Measurements from ENCODE around the gene IL37.
"Not testable (repeated sequence)": the region's sequence is repeated elsewhere in the genome, so short reads cannot be mapped to it uniquely, and the experiment has no call there.

Gene IL37

DNA sequence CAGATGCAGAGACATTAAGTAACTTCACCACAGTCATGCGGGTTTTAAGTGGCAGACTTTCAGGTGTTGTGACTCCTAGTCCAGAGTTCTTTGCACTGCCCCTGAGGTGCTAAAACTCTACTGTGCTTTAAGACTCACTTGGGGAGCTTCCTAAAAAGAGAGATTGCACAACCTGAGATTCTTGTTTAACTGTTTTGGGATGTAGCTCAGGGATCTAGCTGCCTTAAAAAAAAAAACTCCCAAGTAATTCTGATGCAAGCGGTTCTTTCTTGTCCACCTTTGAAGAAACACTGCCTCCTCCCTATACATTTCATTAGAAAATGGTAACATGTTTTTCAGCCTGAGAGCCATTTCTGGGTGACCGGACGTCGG is 13.0 kb downstream of the IL37 start:
- no peak for DNase-seq

DNA sequence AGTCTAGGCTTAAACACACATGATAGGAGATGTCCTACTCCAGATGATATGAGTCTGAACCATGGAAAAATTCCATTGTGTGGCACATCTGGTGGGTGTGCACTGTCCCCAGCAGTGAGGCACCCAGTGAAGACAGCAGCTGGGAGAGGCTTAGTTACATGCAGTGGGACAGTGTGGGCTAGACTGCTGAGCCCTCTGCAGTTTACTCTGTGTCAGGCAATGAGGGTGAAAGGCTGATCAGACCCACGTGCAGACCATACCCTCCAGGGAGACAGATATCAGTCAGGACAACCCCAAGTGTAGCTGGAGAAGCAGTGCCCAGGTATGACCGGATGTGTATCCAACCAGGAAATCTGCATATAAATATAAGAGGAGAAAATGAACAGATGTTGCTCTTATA is 13.4 kb downstream of the IL37 start:
- DNase-seq, result no peak

DNA sequence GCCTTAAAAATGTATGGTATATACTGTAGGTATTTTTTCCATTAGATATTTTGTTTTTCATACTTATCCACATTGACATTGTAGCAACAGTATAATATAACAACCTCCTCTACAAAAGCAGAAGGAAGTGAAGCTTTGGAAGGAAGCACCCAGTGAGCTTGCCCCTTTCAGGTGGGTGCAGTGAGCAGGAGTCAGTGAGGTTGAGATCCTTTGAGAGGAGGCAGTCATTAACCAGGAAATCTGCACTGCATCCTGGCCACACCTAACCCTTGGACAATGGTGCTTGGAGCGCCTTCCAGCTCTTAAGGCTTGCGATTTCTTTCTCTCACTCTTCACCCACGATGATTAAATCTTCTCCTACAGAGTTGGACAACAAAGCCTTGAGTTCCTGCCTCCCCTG is 13.9 kb downstream of the IL37 start:
- DNase-seq, result no peak

DNA sequence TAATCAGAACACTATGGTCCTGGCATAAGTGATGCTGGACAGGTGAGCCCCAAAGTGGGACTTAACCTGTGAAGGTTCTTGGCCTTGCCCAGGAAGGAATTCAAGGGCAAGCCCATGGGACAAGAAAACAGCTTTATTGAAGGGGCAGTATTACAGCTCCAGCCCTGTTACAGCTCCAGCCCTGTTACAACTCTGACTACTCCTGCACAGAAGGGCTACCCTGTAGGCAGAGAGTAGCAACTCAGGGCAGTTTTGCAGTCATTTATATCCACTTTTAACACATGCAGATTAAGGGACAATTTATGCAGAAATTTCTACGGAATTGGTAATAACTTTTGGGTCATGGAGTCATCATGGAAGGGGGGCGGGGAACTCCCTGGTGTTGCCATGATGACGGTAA is 15.7 kb downstream of the IL37 start:
- DNase-seq, result no peak

DNA sequence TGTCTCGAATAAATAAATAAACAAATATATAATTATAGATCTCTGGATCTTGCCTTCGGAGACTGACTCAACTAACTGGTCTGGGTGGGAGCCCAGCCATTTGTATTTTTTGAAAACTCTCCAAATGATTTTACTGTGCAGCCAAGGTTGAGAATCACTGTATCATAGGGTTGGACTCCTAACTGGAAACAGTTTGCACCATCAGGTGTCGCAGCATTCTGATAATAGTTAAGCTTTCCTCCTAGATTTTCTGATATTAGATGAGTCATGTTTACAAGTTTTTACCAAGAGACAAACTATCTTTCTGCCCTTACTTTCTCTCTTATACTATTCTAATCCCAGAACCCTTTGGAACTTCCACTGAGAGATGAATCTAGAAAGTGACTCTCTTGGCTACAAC is 16.8 kb downstream of the IL37 start:
- DNase-seq, result no peak

DNA sequence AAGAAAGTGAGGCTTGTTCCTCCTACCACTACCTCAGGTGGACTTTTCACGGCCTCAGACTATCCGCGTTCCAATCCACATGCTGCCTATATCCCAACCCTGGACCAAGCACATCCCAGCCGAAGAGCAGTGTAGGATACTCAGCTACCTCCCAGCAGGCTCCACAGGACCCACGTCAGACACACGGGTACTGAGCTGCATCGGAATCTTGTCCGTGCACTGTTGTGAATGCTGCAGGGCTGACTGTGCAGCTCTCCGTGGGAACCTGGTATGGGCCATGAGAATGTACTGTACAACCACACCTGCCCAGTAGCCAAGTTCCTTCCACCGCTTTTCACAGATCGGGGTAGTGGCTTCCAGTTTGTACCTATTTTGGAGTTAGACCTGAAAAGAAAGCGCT is 22.3 kb downstream of the IL37 start:
- no peak for DNase-seq

DNA sequence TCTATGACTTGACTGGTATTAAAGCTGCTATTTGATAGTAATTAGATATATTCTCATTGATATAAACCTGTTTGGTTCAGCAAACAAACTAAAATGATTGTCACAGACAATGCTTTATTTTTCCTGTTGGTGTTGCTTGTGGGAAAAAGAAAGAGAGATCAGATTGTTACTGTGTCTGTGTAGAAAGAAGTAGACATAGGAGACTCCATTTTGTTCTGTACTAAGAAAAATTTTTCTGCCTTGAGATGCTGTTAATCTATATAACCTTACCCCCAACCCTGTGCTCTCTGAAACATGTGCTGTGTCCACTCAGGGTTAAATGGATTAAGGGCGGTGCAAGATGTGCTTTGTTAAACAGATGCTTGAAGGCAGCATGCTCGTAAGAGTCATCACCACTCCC is 23.2 kb downstream of the IL37 start:
- not testable (repeated sequence) for DNase-seq

DNA sequence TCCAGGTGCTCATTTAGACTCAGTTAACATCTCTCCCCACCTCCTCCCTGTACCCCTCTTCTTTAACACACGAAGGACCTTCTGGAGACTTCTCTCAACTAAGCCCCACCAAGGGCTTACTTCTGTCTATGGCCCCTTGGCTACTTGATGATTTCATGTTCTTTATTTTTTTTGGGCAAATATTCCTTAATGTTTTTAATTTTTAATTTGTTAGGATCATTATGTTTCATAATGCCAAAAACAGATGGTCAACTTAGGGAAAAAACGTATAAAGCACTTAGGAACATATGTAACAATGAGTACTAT is 25.9 kb downstream of the IL37 start:
- DNase-seq, result no peak

DNA sequence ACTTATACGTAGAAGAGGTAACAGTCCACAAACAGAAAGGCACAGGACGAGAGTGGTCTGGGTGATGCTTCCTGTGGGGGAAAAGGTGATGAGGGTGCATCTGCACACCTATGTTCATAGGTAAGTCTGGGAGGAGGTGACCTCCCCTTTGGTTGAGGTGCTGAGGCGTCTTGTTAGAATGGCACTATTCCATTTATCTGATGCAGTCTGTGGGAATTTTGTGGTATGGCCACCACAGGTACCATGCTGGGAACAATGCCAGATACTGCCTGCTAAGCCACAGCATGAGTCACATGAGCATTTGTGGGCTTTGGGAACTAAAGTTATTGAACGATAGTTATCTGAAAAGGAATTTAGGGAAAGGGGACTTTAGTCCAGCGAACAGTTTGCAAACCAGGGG is 27.9 kb downstream of the IL37 start:
- DNase-seq, result no peak

DNA sequence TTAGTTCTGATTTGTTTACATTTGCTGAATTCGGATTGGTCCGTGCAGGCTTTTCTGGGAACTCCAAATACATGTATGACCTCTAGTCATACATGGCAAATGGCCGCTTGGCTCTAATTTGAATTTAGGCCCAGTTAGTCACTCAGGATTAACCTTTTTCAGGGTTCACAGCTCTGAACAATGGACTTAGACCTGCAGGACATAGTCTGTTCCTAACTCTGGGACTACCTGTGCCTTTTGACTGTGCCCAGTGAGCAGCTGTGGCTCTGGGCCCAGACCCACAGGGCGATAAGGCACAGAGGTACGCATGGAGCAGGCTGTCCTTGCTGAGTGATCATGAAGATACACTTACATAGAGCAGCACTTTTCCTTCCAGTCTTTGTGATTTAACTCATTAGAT is 28.5 kb downstream of the IL37 start:
- DNase-seq, result no peak

DNA sequence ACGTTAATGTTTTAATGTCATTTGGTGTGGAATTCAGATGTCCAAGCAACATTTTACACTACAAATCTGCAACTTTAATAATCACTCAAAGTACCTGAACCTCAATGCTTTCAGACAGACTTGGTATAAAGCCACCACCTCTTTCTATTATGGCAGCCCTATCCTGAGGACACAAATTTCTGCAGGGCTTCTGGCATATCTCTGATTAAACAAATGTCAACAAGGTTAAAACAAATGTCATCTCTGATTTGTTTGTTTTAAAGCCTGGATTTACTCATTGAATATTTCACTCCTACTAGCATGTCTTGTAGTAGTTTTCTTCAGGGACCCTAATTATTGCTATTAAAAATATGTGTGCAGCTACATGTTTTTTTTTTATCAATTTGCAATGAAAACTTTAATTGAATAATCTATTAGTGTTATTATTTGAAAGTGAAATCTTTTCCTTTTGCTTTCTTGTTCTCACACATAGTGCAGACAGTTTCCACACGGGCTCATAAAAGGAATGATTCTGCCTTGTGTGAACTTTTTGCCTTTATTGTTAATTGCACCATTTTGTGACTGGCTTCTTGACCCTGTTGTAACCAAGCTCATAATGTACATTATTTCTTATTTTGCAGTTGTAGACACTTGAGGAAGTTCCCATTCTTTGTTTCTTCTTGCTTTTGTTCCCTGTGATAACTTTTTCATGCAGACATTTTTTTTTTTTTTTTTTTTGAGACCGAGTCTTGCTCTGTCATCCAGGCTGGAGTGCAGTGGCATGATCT is 30.1 kb downstream of the IL37 start:
- DNase-seq, result no peak

DNA sequence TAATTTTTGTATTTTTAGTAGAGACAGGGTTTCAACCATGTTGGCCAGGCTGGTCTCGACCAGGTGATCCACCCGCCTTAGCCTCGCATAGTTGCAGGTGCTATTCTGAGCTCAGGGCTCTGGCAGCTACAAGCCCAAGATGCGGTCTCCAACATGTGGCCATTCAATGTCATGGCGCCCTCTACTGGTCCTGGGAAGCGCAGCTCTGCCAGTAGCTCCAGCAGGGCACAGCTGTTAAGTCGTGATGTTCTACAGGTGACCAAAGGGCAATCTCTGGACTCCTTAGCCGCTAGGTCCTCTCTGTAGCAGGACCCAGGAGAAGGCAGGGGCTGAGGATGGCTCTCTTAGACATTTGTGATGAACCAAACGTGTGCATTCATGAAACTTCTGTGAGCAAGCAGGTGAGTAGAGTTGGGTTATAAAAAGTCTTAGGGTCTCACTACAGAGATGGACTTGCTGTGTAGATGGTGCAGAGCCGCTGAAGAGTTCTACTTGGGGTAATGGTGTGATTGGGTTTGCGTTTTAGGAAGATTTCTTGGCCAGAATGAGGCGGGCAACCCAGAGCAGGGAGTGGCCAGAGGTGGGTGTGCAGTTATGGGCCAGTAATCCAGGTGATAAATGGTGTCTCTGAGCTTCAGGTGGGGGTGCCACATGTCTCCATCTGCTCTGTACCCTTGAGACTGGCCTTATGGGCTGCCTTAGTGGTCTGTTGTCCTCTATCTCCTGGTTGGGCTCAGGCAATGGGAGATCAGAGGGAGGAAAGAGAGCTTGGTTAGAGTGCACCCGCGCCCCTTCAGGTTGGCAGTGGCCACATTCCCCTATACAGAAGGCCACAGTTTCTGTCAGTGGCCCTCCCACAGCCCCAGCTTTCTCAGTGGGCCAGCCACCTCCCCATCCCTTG is 31.0 kb downstream of the IL37 start:
- DNase-seq, result peak; percentile 53 to 65

DNA sequence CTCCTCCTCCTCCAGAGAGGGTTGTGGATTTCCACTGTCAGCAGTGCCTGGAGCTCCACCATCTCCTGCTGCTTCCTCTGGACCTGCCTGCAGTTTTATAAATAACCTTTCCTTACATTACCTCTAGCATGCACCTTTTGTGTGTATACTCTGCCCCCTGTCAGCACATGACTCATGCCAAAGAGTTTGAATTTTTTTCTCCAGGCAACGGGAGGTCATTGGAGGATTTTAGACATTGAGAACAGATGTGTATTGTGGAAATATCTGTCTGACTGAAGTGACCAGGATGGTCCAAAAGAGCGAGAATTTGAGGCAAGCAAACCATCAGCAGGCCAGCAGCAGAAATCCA is 31.7 kb downstream of the IL37 start:
- no peak for DNase-seq

DNA sequence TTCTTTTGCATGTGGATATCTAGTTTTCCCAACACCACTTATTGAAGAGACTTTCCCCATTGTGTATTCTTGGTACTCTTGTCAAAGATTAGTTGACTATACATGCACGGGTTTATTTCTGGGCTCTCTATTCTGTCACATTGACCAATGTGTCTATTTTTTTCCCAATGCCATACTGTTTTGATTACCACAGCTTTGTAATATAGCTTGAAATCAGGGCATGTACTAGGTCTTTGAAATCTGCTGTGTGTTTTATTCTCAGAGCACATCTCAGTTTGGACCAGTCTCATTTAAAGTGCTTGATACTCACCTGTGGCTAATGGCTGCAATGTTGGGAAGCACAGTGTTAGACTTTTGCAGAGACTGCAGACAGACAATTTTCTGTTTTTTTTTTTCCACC is 34.0 kb downstream of the IL37 start:
- DNase-seq, result no peak

DNA sequence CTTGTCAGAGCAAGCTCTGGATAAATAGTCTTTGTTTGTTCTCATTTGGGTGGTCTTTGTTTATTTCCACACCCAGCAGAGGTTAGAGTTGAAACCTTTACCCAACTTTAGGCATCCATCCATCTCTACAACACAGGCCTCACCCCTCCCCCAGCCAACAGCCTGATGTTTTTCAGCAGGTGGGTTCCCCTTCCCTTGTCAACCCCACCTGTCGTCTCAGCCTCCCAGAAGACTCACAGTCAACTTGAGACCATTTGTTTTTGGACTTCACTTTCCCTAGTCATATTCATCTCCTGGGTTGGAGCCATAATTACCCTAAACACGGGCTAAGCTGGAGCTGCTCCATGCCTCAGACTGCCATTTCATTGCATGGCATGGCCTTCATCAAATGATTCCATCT is 35.1 kb downstream of the IL37 start:
- DNase-seq, result no peak

DNA sequence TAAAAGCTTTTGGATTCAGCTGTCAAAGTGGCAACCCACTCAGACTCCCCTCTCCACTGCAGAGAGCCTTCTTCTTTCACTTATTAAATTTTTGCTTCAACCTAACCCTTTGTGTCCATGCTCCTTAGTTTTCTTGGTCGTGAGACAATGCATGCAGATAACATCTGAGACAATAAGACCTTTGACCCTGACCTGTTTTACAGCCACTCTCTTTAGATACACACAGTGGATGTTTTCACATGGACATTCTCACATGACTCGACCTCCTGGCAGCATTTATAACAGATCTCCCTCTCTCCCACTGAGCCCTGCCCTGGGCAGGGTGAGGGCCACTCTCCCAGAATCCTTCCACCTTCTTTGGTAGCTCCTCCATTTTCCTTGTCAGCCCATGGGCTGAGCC is 36.4 kb downstream of the IL37 start:
- no peak for DNase-seq

DNA sequence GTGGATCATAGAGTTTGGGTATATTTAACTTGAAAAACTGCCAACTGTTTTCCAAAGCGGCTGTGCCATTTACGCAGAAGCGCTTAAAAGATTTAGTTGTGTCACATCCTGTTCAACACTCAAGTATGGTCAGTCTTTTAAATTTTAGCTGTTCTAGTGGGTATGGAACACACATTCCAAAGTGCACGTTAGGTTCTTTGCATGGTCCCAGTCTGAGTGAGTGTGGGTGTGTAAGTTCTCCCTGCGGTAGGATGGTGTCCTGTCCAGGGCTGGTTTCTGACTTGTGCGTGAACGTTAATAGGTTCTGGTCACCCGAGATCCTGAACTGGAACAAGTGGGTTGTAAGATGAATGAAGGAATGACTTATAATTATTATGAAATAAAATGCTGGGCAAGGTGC is 38.5 kb downstream of the IL37 start:
- DNase-seq, result no peak

DNA sequence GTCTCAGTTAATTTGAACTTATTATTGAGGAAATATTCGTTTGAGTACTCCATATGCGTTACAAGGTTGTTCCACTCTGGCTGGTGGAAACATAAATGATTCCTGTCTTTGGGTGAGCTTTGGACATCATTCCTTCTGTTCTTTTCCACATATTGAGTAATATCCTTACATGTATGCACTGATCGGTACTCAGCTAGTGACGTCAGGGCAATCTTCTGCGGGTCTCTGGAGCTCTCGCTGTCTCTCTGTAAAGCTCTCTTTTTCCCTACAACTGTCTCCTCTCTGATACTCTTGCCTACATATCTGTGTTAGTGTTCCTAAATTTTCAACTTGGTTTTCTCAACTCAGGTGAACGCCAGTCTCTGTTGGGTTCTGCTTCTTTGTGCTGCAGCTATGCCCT is 43.4 kb downstream of the IL37 start:
- no peak for DNase-seq

DNA sequence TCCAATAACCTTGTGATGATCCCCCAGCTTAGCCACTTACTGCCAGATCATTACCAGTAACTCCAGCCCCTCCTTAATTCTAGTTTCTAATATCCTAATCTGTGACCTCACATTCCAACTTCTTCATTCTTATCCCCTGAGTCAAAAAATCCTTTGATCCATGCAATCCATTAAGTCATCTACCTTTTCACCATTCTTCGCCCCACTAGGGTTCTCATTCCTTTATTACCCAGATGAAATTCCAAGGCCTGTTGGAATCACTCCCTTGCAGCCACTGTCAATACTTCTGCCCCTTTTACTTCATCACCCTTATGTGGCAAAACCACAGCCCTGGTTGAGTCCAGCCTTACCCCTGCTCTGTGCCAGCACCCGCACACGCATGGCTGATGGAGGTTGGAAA is 46.5 kb downstream of the IL37 start:
- DNase-seq, result no peak

DNA sequence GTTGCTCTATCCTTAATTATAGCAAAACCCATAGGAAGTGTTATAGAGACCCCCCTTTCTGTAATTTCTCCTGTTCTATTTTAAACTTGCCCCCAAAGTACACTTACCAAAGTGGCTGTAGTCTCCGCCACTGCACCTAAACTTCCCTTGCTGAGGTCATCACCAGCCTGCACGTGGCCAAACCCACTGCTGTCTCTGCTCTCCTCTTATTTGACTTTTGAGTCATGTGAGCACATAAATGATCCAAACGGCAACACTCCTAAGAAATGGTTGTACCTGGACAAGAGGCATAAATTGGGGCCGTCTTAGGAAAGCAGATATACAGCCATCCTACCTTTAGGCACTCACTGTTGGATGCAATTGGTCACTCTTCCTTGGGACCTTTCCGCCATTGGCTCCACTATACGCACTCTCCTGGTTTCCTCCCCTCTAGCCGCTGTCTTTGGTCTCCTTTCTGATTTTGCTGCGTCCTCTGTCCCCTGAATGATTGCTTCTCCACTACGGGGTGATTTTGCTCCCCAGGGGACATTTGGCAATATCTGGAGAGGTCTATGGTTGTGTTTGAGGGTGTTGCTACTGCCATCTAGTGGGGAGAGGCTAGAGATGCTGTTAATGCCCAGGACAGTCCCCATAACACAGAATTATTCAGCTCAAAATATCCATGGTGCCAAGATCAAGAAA is 47.6 kb downstream of the IL37 start:
- peak; percentile 45 to 60 for DNase-seq

DNA sequence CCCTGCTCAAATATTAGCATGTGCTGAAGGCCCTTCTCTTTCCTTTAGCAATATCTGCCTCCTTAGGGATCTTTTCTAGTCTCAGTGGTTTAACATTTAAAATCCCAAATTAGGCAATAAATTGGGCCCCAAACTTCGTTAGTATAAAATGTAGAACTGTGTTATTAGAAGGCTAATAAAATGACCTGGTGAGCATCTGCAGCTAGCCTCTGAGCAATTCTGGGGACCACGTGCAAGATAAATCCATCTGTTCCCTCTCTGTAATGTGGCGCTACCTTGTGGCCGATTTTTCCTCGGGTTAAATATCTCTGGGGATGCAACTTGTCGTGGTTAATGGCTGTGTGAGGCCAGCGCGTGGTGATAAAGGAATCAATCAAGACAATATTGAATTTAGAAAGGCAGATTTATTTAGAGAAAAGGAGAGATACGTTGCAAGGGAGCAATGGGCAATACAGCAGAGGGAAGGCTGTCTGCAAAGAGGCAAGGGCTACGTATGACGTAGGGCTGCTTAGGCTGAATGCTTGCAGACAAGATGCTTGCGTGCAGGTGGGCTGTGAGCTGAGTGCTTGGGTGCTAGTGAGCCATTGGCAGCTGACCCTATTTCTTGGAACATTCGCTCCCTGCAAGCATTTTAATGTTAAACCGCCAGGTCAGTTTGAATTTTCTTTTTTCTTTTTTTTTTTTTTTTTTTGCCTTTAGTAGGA is 48.3 kb downstream of the IL37 start:
- DNase-seq, result peak in 1 of 2 experiments; percentile 9

DNA sequence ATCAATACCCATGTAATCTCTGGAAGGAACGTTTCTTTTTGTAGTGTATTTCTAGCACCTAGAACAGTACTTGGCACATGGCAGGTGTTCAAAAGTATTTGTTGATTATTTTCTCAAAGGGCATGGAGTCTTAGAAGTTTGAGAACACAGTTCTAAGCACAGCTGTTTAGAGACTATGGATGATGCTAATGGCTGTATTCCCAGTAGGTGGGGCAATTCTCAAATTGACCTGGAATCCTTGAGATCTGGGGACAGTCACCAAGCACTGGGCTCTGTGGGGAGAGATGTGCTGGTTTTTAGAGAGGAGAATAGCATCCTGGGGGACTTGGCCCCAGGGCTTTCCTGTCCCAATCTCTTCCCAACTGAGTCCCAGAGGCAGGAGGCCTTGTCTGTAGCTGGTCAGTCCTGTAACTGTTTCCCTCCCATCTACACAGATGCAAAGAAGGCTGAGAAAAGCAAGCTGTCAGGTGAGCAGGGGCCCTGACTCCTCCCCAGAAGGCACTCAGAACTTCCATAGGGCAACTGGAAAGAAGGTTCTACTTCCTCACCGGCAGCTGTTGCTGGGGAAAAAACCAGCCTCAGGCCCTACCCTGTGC is 49.4 kb downstream of the IL37 start:
- no peak for DNase-seq

All from SHP77 (cell line).